Type B pancreatic cell (in vitro differentiated cells): ENCODE data around the gene CDC14A. TPM values are rescaled to one million over a fixed set of nuclear protein-coding genes. Genes with fewer than 3 reads are reported as not detected.

ENCODE experiments used
- DNase-seq: peaks from one replicate; pipeline ENCODE4 v3.0.0; 2021; ENCODE audit warnings: mixed read lengths; ENCODE audit not compliant: unreplicated experiment; ENCODE audit errors: extremely low spot score
- H3K27ac Mint-ChIP-seq: 2 replicates; pipeline ENCODE4 v1.8.0; 2021; ENCODE audit warnings: mild to moderate bottlenecking, mixed read lengths
- H3K27me3 Mint-ChIP-seq: 2 replicates; pipeline ENCODE4 v1.8.0; 2021; ENCODE audit warnings: mixed read lengths
- H3K36me3 Mint-ChIP-seq: 2 replicates; pipeline ENCODE4 v1.8.0; 2021; ENCODE audit warnings: mixed read lengths
- H3K4me1 Mint-ChIP-seq: one replicate; pipeline ENCODE4 v1.8.0; 2021; ENCODE audit warnings: mixed read lengths; ENCODE audit not compliant: unreplicated experiment
- H3K4me3 Mint-ChIP-seq: 2 replicates; pipeline ENCODE4 v1.8.0; 2021; ENCODE audit warnings: mild to moderate bottlenecking, mixed read lengths
- H3K9me3 Mint-ChIP-seq: 2 replicates; pipeline ENCODE4 v1.8.0; 2021; ENCODE audit warnings: mixed read lengths
- CTCF ChIP-seq: fragments of 200-600 bp; sonication (generic); conservative IDR thresholded peaks from 2 replicates; pipeline ENCODE4 v1.5.0; 2021; ENCODE audit warnings: antibody characterized with exemption, mild to moderate bottlenecking
- total RNA-seq: library from RNA; stranded (reverse); gene quantifications from 2 replicates; pipeline ENCODE4 v1.2.1, GENCODE V29; 2021; ENCODE audit warnings: low replicate concordance

CDC14A gene
- total RNA-seq, 1 donor from 2014 or later = 11.4 TPM

GRCh38 chr1:100511058-100511457, 158.8 kb downstream of the CDC14A start:
- no peak for DNase-seq
- Mint-ChIP-seq H3K4me1 (no peaks in the 10 kb centered on the region), H3K27me3 (no peaks in the 10 kb centered on the region), H3K36me3 (peaks cover 10% of the 10 kb centered on the region), H3K4me3 (no peak overlapping the region), H3K27ac (no peak overlapping the region), H3K9me3 (no peaks in the 10 kb centered on the region)
- no peak for TF ChIP-seq CTCF

- peaks cover 10% of the 10 kb centered on the region for H3K36me3 Mint-ChIP-seq
- DNase-seq = no peak
- H3K4me1 Mint-ChIP-seq = no peaks in the 10 kb centered on the region
- no peak for TF ChIP-seq CTCF
- H3K27me3 Mint-ChIP-seq = no peaks in the 10 kb centered on the region
- H3K4me3 Mint-ChIP-seq = no peak overlapping the region
- H3K9me3 Mint-ChIP-seq = no peaks in the 10 kb centered on the region
- no peak overlapping the region for H3K27ac Mint-ChIP-seq
These were observed 159.5 kb downstream of the CDC14A start for GRCh38 chr1:100511773-100512172.

- Mint-ChIP-seq H3K36me3 (peaks cover 10% of the 10 kb centered on the region), H3K27me3 (no peaks in the 10 kb centered on the region), H3K27ac (no peak overlapping the region), H3K4me3 (no peak overlapping the region), H3K4me1 (no peaks in the 10 kb centered on the region), H3K9me3 (no peaks in the 10 kb centered on the region)
- no peak for DNase-seq
- TF ChIP-seq CTCF = no peak
These were observed 160.6 kb downstream of the CDC14A start for GRCh38 chr1:100512803-100513352.

- DNase-seq = no peak
- H3K4me3 Mint-ChIP-seq = no peak overlapping the region
- no peak for TF ChIP-seq CTCF
- H3K27ac Mint-ChIP-seq = no peak overlapping the region
- H3K27me3 Mint-ChIP-seq = no peaks in the 10 kb centered on the region
- H3K4me1 Mint-ChIP-seq = no peaks in the 10 kb centered on the region
- no peaks in the 10 kb centered on the region for H3K9me3 Mint-ChIP-seq
- H3K36me3 Mint-ChIP-seq = peaks cover 3% of the 10 kb centered on the region
These were observed 164.6 kb downstream of the CDC14A start for GRCh38 chr1:100516857-100517256.

- no peaks in the 10 kb centered on the region for H3K4me1 Mint-ChIP-seq
- no peaks in the 10 kb centered on the region for H3K9me3 Mint-ChIP-seq
- peaks cover 3% of the 10 kb centered on the region for H3K36me3 Mint-ChIP-seq
- DNase-seq = no peak
- no peaks in the 10 kb centered on the region for H3K27me3 Mint-ChIP-seq
- TF ChIP-seq CTCF = no peak
- no peak overlapping the region for H3K27ac Mint-ChIP-seq
- H3K4me3 Mint-ChIP-seq = no peak overlapping the region
These were observed 165.2 kb downstream of the CDC14A start for GRCh38 chr1:100517515-100517914.

GRCh38 chr1:100518023-100518422, 165.7 kb downstream of the CDC14A start:
- DNase-seq = no peak
- no peak overlapping the region for H3K27ac Mint-ChIP-seq
- H3K4me3 Mint-ChIP-seq = no peak overlapping the region
- H3K4me1 Mint-ChIP-seq = no peaks in the 10 kb centered on the region
- H3K9me3 Mint-ChIP-seq = no peaks in the 10 kb centered on the region
- peaks cover 3% of the 10 kb centered on the region for H3K36me3 Mint-ChIP-seq
- TF ChIP-seq CTCF = no peak
- H3K27me3 Mint-ChIP-seq = no peaks in the 10 kb centered on the region
